ENCODE measurements around the gene FLNA. TPM values are rescaled to one million over a fixed set of nuclear protein-coding genes. Genes with fewer than 3 reads are reported as not detected.
"Not testable (repeated sequence)": the region's sequence is repeated elsewhere in the genome, so short reads cannot be mapped to it uniquely, and the experiment has no call there.

Gene FLNA
- total and polyA plus RNA-seq, 3 donors from 2014 or later: 400 to 532 (median 474) TPM

- Histone ChIP-seq H3K4me3 (no peak overlapping the region), H3K9me3 (no peaks in the 10 kb centered on the region), H3K4me1 (no peaks in the 10 kb centered on the region), H3K27me3 (no peaks in the 10 kb centered on the region), H3K36me3 (ENCODE audit: low read depth, missing control alignments) (no peaks in the 10 kb centered on the region), H3K27ac (no peak overlapping the region)
- no peak for TF ChIP-seq POLR2A (IDR thresholded peaks at IDR 0.05)
- TF ChIP-seq CTCF (IDR thresholded peaks at IDR 0.05): no peak
- intact Hi-C loops (cut with DNase I; ENCODE audit: low total_unique reads): no loop called here
- no peak for DNase-seq
- 89 to 97% methylated on average over 4 to 6 of the region's 24 CpGs for WGBS, 2 donors
These were observed 25.6 kb downstream of the FLNA start for GRCh38 chrX:154348646-154349358.

GRCh38 chrX:154348114-154348531 is 26.3 kb downstream of the FLNA start:
- TF ChIP-seq POLR2A (IDR thresholded peaks at IDR 0.05) (no peak), CTCF (IDR thresholded peaks at IDR 0.05) (no peak)
- H3K27ac ChIP-seq: no peak overlapping the region
- intact Hi-C loops (cut with DNase I; ENCODE audit: low total_unique reads): no loop called here
- no peaks in the 10 kb centered on the region for H3K36me3 ChIP-seq (ENCODE audit: low read depth, missing control alignments)
- H3K27me3 ChIP-seq: no peaks in the 10 kb centered on the region
- H3K9me3 ChIP-seq: no peaks in the 10 kb centered on the region
- H3K4me1 ChIP-seq: no peaks in the 10 kb centered on the region
- DNase-seq: no peak
- H3K4me3 ChIP-seq: no peak overlapping the region
- 52% methylated on average over 2 of the region's 7 CpGs; no CpG with 5 or more reads in 1 of the 2 donors for WGBS, 2 donors

GRCh38 chrX:154343620-154344019 is 30.8 kb downstream of the FLNA start:
- intact Hi-C loops (cut with DNase I; ENCODE audit: low total_unique reads): not testable (repeated sequence)

GRCh38 chrX:154343063-154343462 is 31.4 kb downstream of the FLNA start:
- H3K9me3 ChIP-seq; H3K4me1 ChIP-seq; H3K36me3 ChIP-seq (ENCODE audit: low read depth, missing control alignments); H3K27ac ChIP-seq; H3K27me3 ChIP-seq; H3K4me3 ChIP-seq; DNase-seq; intact Hi-C loops (cut with DNase I; ENCODE audit: low total_unique reads): not testable (repeated sequence)
- WGBS, 2 donors: no CpG with 5 or more reads among the region's 16 CpGs

More at GRCh38 chrX:154343620-154344019, 30.8 kb downstream of the FLNA start:
- H3K4me1 ChIP-seq; H3K36me3 ChIP-seq (ENCODE audit: low read depth, missing control alignments); H3K9me3 ChIP-seq; DNase-seq; H3K27me3 ChIP-seq; H3K27ac ChIP-seq; H3K4me3 ChIP-seq: not testable (repeated sequence)
- WGBS, 2 donors: no CpG with 5 or more reads among the region's 20 CpGs

- DNase-seq; intact Hi-C loops (cut with DNase I; ENCODE audit: low total_unique reads); H3K27me3 ChIP-seq; H3K9me3 ChIP-seq; H3K4me1 ChIP-seq; H3K36me3 ChIP-seq (ENCODE audit: low read depth, missing control alignments); H3K27ac ChIP-seq; H3K4me3 ChIP-seq: not testable (repeated sequence)
- no CpG with 5 or more reads among the region's 115 CpGs for whole genome bisulfite sequencing, 2 donors
These were observed 32.8 kb downstream of the FLNA start for GRCh38 chrX:154341399-154342298.

GRCh38 chrX:154334496-154334895 is 39.9 kb downstream of the FLNA start:
- 65 to 79% methylated on average over 9 of the region's 10 CpGs for WGBS, 2 donors
- intact Hi-C loops (cut with DNase I; ENCODE audit: low total_unique reads): no loop called here

More at GRCh38 chrX:154334496-154334895, 39.9 kb downstream of the FLNA start:
- Histone ChIP-seq H3K27me3 (no peaks in the 10 kb centered on the region), H3K4me1 (no peaks in the 10 kb centered on the region), H3K4me3 (no peak overlapping the region), H3K27ac (no peak overlapping the region), H3K9me3 (no peaks in the 10 kb centered on the region), H3K36me3 (ENCODE audit: low read depth, missing control alignments) (no peaks in the 10 kb centered on the region)
- TF ChIP-seq CTCF (IDR thresholded peaks at IDR 0.05) (no peak), POLR2A (IDR thresholded peaks at IDR 0.05) (no peak)
- DNase-seq: no peak

Measured in testis (tissue), 3 donors.